Loucy (cell line): ENCODE measurements around the gene SNX5.

Experiments used
- EZH2phosphoT487 ChIP-seq: fragments of 200-600 bp; IDR thresholded peaks from 2 replicates; pipeline ENCODE4 v1.6.1; 2018; ENCODE audit warnings: antibody characterized with exemption, mild to moderate bottlenecking, moderate library complexity, borderline replicate concordance
- TF ChIP-seq, protein P1 (sequence below): fragments of 200-600 bp; sonication (generic); conservative IDR thresholded peaks from 2 replicates; pipeline ENCODE4 v1.5.1; 2014; ENCODE audit warnings: mild to moderate bottlenecking, antibody characterized with exemption, low read length

DNA sequence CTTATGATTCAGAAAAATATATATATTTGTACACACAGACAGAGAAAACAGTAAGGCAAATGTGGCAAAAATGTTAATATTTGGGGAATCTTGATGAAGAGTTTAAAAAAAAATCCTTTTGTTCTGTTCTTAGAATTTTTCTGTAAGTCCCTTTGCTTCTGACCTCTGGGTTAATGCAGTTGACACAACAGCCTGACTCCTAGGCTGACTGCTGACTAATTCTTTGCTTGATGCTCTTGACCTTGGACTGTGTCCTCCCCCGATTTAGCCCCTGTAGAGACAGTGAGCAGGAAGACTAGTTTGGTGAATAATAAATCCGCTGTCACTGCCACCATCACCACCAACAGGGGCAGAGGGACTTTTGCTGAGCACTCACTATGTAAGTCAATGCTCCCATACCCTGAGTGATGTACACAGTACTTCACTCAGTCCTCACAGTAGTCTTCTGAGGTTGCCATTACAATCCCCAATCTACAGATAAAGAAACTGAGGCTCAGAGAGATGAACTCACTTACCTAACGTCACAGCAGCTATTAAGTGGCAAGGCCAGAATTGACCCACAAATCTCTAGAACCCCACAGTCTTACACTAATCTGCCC, 71.7 kb downstream of the SNX5 start:
- TF ChIP-seq, protein P1, sequence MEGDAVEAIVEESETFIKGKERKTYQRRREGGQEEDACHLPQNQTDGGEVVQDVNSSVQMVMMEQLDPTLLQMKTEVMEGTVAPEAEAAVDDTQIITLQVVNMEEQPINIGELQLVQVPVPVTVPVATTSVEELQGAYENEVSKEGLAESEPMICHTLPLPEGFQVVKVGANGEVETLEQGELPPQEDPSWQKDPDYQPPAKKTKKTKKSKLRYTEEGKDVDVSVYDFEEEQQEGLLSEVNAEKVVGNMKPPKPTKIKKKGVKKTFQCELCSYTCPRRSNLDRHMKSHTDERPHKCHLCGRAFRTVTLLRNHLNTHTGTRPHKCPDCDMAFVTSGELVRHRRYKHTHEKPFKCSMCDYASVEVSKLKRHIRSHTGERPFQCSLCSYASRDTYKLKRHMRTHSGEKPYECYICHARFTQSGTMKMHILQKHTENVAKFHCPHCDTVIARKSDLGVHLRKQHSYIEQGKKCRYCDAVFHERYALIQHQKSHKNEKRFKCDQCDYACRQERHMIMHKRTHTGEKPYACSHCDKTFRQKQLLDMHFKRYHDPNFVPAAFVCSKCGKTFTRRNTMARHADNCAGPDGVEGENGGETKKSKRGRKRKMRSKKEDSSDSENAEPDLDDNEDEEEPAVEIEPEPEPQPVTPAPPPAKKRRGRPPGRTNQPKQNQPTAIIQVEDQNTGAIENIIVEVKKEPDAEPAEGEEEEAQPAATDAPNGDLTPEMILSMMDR: no peak
- TF ChIP-seq EZH2phosphoT487: no peak
